ENCODE results near the gene BOLA2B. TPM values are rescaled to one million over a fixed set of nuclear protein-coding genes. Genes with fewer than 3 reads are reported as not detected.

The BOLA2B gene
- total RNA-seq, 1 experiment from 2014 or later: 180 TPM

GRCh38 chr16:30186782-30187555 is 6.5 kb downstream of the BOLA2B start (continued):
- TF ChIP-seq REST (IDR thresholded peaks at IDR 0.05; ENCODE audit: low read depth) (no peak), ZBTB33 (IDR thresholded peaks at IDR 0.05; ENCODE audit: extremely low read depth, insufficient replicate concordance, low read length) (no peak), MAX (IDR thresholded peaks at IDR 0.05) (no peak), TCF7L2 (IDR thresholded peaks at IDR 0.05; ENCODE audit: borderline replicate concordance, extremely low read depth, insufficient read depth, insufficient read length) (no peak), SIN3A (IDR thresholded peaks at IDR 0.05; ENCODE audit: low read depth) (no peak)

GRCh38 chr16:30186444-30186781 is 7.1 kb downstream of the BOLA2B start:
- ATAC-seq (no peak), DNase-seq (ENCODE audit: low read depth, low spot score) (no peak)
- no peaks in the 10 kb centered on the region for H3K79me2 ChIP-seq (ENCODE audit: insufficient read depth, low read length)
- no peak overlapping the region for H3K9ac ChIP-seq (ENCODE audit: low read length)
- no peak overlapping the region for H3K27ac ChIP-seq (ENCODE audit: low read depth, low read length)
- H3K36me3 ChIP-seq (ENCODE audit: control insufficient read depth in 1 of 2, insufficient read depth in 2 of 2, low read length in 2 of 2): no peaks in the 10 kb centered on the region
- intact Hi-C loops (cut with micrococcal nuclease): no loop called here
- no peaks in the 10 kb centered on the region for H3K9me3 ChIP-seq (ENCODE audit: control insufficient read depth in 1 of 2, insufficient read depth in 1 of 2, low read depth in 1 of 2, low read length in 2 of 2)
- no peak overlapping the region for H3K4me3 ChIP-seq (replicated peaks in 1 of 2; ENCODE audit: low read depth in 1 of 2, low read length in 2 of 2)
- no peaks in the 10 kb centered on the region for H4K20me1 ChIP-seq (ENCODE audit: insufficient read depth)
- H2AFZ ChIP-seq (ENCODE audit: low read depth, low read length, poor library complexity, severe bottlenecking): no peak overlapping the region
- H3K9me2 ChIP-seq (ENCODE audit: insufficient read depth): no peaks in the 10 kb centered on the region
- BruUV-seq (replicated peaks): no TSS peak
- ChIA-PET CTCF (interaction anchor here (1.3 kb wide), 1 partner anchor 43 kb away, joined by 3 read pairs; no protein-coding TSS in a partner anchor), POLR2A (no interaction called here), RAD21 (ENCODE audit: low non-redundant PET in 1 of 2, low total read pairs in 2 of 2, uncharacterized antibody in 2 of 2, unreplicated experiment in 2 of 2) (no interaction called here)
- H3K27me3 ChIP-seq (ENCODE audit: insufficient read depth, low read length): no peaks in the 10 kb centered on the region
- no peak for TF ChIP-seq RAD21 (IDR thresholded peaks at IDR 0.05; ENCODE audit: low read depth)
- TF ChIP-seq YY1 (IDR thresholded peaks at IDR 0.05; ENCODE audit: extremely low read depth, insufficient replicate concordance, low read depth, low read length): no peak
- no peak for TF ChIP-seq POLR2AphosphoS5 (IDR thresholded peaks at IDR 0.05; ENCODE audit: low read depth, low read length)
- TF ChIP-seq SRF (IDR thresholded peaks at IDR 0.05; ENCODE audit: low read depth): no peak
- TF ChIP-seq EGR1 (IDR thresholded peaks at IDR 0.05; ENCODE audit: low read depth): no peak
- no peak for TF ChIP-seq CEBPB (IDR thresholded peaks at IDR 0.05; ENCODE audit: low read depth)
- TF ChIP-seq MAX (IDR thresholded peaks at IDR 0.05): no peak
- TF ChIP-seq JUND (IDR thresholded peaks at IDR 0.05): no peak
- TF ChIP-seq ZBTB33 (IDR thresholded peaks at IDR 0.05; ENCODE audit: extremely low read depth, insufficient replicate concordance, low read length): no peak
- no peak for TF ChIP-seq ATF3 (IDR thresholded peaks at IDR 0.05)
- no peak for TF ChIP-seq SP1 (IDR thresholded peaks at IDR 0.05; ENCODE audit: low read depth)
- TF ChIP-seq EZH2 (IDR thresholded peaks at IDR 0.05): no peak
- TF ChIP-seq ZFX (IDR thresholded peaks at IDR 0.05): no peak
- H3K4me1 ChIP-seq (ENCODE audit: control insufficient read depth in 1 of 2, insufficient read depth in 2 of 2, low read length in 2 of 2): peaks cover 5 to 19% of the 10 kb centered on the region in 2 experiments; a peak in 3 of 4 replicates
- H3K4me2 ChIP-seq (ENCODE audit: low read length): no peak overlapping the region
